Central memory CD8-positive, alpha-beta T cell (primary cell): Measurements from ENCODE around the gene SYCP3.

Experiments
- ATAC-seq: fragments of 150-1000 bp; cut with Tn5 transposase; replicated peaks from 2 replicates; pipeline ENCODE4 v1.10.0; 2022; ENCODE audit warnings: mild to moderate bottlenecking, moderate FRiP score, moderate number of reproducible peaks; ENCODE audit not compliant: poor library complexity, severe bottlenecking; ENCODE audit errors: extremely low read depth
- DNase-seq, 2 donors: peaks; one replicate each; pipeline ENCODE4 v3.0.0; 2021; ENCODE audit warnings: low spot score in 2 of 2
- H3K27ac Mint-ChIP-seq: one replicate; pipeline ENCODE4 v1.8.0; 2022; ENCODE audit warnings: low read depth, mild to moderate bottlenecking, moderate library complexity, mixed read lengths
- H3K27me3 Mint-ChIP-seq: one replicate; pipeline ENCODE4 v1.8.0; 2022; ENCODE audit warnings: mixed read lengths
- H3K36me3 Mint-ChIP-seq: one replicate; pipeline ENCODE4 v1.8.0; 2022; ENCODE audit warnings: mild to moderate bottlenecking, moderate library complexity, mixed read lengths; ENCODE audit not compliant: insufficient read depth
- H3K4me1 Mint-ChIP-seq: one replicate; pipeline ENCODE4 v1.8.0; 2022; ENCODE audit warnings: mixed read lengths
- H3K4me3 Mint-ChIP-seq: one replicate; pipeline ENCODE4 v1.8.0; 2022; ENCODE audit warnings: mild to moderate bottlenecking, moderate library complexity, mixed read lengths
- H3K9me3 Mint-ChIP-seq: one replicate; pipeline ENCODE4 v1.8.0; 2022; ENCODE audit warnings: mixed read lengths

SYCP3 gene

DNA sequence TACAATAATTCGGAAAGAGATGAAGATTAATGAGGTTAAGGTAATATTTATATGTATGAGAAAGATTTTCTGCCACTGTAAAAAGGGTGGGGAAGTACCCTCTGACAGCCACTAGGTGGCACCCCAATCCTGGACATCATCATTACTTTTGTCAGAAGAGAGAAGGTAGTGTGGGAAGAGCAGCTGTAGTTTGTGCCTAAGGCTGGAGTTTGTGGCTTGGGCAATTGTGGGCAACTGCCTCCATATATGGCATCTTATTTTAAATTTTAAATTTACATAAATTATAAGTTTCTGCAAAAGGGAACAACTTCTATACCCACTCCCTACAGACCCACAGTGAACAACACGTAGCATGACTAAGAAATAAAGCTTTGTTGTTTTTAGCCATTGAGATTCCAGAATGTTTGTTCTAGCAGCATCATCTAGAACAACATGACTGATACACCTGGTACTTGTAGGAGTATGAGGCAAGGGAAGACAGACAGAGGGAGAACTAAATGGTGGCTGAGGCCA lies 34.4 kb upstream of the SYCP3 start:
- Mint-ChIP-seq H3K9me3 (no peaks in the 10 kb centered on the region), H3K27ac (no peak overlapping the region), H3K4me3 (no peak overlapping the region), H3K4me1 (no peaks in the 10 kb centered on the region), H3K27me3 (no peaks in the 10 kb centered on the region), H3K36me3 (peaks cover 24% of the 10 kb centered on the region)
- ATAC-seq (peak; percentile 82), DNase-seq (peak; percentile 51 to 58)

DNA sequence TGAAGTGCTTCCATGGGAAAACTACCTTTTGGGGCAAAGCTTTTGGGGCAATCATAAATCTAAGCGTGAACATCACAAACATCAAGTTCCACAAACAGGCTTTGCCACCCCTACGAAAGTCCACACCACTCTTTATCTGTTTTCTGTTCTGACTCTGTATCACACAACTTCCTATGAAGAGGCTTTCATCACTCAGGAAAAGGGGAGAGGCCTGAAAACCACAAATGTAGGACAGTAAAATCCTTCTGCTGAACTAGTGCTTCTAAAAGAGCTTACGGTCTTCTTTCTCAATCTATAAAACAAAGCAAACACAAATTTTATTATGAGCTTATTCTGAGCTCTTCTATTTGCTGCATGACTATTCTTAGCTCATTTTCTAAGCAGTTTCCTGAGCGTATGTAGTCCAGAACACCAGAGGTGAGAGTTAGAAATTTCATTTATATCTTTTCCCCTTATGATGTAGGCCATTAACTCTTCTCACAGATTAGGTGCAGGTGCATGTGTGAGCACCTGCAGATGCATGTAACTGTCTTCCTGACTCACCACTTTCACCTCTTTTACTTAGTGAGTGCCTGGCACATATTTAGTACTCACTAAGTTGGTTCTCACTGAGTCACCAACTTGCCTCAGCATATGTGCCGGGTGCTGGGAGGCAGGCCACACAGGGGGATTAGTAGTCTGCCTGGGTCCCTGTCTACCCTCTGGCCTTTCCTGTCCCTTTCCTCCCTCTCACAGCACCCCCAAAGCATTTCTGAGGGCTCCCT lies 32.9 kb upstream of the SYCP3 start:
- no peak for ATAC-seq
- peaks cover 29% of the 10 kb centered on the region for H3K36me3 Mint-ChIP-seq
- DNase-seq: no peak
- no peak overlapping the region for H3K4me3 Mint-ChIP-seq
- H3K4me1 Mint-ChIP-seq: no peaks in the 10 kb centered on the region
- no peaks in the 10 kb centered on the region for H3K27me3 Mint-ChIP-seq
- no peak overlapping the region for H3K27ac Mint-ChIP-seq
- no peaks in the 10 kb centered on the region for H3K9me3 Mint-ChIP-seq

DNA sequence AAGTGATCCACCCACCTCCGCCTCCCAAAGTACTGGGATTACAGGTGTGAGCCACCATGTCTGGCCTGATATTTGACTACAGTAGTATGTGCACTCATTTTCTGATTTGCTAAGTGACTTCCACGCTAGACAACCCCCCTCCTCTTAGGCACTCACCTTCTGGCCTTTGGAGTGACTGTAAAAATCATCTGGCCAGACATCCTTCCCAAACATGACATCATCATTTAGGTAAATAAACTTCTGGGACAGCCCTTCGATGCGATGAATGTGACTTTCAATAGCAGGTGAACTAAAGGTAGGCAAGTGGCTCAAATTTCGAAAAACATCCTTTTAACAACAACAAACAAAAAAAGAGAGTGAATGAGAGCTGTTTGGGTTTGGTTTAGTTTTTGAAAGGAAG lies 30.6 kb upstream of the SYCP3 start:
- Mint-ChIP-seq H3K4me1 (no peaks in the 10 kb centered on the region), H3K4me3 (no peak overlapping the region), H3K9me3 (no peaks in the 10 kb centered on the region), H3K36me3 (peaks cover 39% of the 10 kb centered on the region), H3K27ac (no peak overlapping the region), H3K27me3 (no peaks in the 10 kb centered on the region)
- no peak for DNase-seq
- no peak for ATAC-seq

DNA sequence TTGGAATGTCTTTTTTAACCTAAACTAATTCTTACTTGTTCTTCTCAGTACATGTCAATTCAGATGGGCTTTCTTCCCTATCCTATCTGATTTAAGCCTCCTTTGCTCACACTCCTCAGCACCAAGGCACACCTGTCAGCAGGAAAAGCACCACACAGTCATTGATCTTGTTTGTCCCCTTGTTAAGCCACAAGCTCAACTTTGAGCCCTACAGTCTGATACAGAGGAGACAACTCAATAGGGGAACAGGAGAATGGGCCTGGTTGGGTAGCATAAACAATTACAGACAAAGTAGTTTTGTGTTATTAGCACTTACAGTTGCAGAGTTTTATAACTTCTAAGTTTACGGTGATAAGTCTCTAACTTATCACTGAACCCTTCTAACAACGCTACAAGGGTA lies 29.5 kb upstream of the SYCP3 start:
- H3K9me3 Mint-ChIP-seq: no peaks in the 10 kb centered on the region
- DNase-seq (no peak), ATAC-seq (no peak)
- no peak overlapping the region for H3K27ac Mint-ChIP-seq
- no peaks in the 10 kb centered on the region for H3K27me3 Mint-ChIP-seq
- no peak overlapping the region for H3K4me3 Mint-ChIP-seq
- H3K36me3 Mint-ChIP-seq: peaks cover 45% of the 10 kb centered on the region
- no peaks in the 10 kb centered on the region for H3K4me1 Mint-ChIP-seq

DNA sequence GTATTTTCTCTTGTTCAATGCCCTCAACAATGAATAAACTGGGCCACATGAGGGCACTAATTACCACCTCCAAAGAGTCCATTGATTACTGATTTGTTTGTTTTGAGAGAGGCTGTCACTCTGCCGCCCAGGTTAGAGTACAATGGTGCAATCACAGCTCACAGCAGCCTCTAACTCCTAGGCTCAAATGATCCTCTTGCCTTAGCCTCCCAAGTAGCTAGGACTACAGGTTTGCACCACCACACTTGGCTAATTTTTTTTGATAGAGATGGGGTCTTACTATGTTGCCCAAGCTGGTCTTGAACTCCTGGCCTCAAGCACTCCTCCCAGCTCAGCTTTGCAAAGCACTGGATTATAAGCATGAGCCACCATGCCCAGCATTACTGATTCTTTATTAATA lies 28.3 kb upstream of the SYCP3 start:
- Mint-ChIP-seq H3K36me3 (peaks cover 55% of the 10 kb centered on the region), H3K4me1 (no peaks in the 10 kb centered on the region), H3K27me3 (no peaks in the 10 kb centered on the region), H3K9me3 (no peaks in the 10 kb centered on the region), H3K4me3 (no peak overlapping the region), H3K27ac (no peak overlapping the region)
- ATAC-seq: no peak
- no peak for DNase-seq

DNA sequence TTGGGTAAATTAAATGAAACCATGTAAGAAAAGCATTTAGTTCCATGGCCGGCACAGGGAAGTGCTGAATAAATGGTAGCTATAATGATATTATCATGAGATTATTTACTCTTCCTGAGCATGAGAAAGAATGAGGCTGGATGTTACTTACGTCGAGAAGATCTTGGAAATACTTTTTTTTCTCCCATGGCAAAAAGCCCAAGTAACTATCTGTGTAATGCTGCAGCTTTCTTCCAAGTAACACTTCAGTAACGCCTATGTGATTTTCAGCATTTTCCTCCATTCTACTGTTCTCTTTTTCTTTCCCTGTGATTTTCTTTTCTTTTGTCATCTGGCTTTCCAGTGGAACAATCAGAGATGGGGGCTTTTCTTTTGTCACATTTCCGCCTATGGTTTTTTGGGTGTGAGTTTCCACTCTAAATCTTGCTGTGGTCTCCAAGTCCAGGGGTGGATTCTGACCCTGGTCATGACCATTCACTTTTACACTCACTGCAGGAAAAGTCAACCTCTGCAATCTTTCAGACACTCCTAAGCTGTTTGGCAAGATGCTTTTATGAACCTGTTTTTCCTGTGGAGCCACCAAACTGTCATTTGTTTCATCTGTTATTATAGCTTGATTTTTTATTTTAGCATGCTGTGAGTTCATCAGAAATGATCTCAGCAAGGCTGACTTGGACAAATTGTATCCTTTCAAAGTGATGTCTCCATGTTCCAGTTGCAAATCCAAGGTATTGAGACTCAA lies 25.0 kb upstream of the SYCP3 start:
- DNase-seq (no peak), ATAC-seq (no peak)
- H3K36me3 Mint-ChIP-seq: peaks cover 57% of the 10 kb centered on the region
- no peaks in the 10 kb centered on the region for H3K4me1 Mint-ChIP-seq
- no peaks in the 10 kb centered on the region for H3K9me3 Mint-ChIP-seq
- H3K27ac Mint-ChIP-seq: peak overlapping the region; percentile 13
- H3K27me3 Mint-ChIP-seq: no peaks in the 10 kb centered on the region
- no peak overlapping the region for H3K4me3 Mint-ChIP-seq

DNA sequence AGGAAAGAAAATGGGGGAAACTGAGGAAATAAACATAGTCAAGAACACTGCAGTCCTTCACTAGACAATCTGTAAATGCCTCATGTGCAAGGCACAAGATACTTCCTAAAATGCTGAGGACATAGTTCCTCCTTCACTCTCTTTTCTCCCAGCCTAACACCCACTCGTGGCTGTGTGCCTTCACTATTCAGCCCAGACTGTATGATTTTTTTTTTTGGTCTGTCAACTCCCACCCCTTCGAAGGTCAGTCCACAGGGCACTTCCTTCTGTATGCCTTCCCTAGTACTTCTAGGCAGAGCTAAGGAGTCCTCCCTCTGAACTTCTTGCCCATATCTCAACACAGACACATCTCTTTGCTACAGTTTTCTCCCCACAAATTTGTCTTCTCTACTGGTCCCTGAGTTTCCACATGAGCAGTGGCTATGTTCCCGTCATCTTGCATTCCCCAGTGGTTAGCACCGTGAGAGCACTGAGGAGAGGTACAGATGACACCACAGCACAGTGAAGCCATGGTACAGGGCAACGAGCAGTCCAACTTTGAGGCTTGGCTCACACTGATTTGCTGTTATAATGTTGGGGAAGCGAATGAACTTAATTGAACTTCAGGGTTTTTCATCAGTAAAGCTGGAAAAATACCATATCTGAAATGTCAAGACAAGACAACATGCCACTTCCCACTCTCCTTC lies 24.1 kb upstream of the SYCP3 start:
- Mint-ChIP-seq H3K4me1 (no peaks in the 10 kb centered on the region), H3K27ac (no peak overlapping the region), H3K36me3 (peaks cover 59% of the 10 kb centered on the region), H3K9me3 (no peaks in the 10 kb centered on the region), H3K27me3 (no peaks in the 10 kb centered on the region), H3K4me3 (no peak overlapping the region)
- ATAC-seq (no peak), DNase-seq (no peak)

DNA sequence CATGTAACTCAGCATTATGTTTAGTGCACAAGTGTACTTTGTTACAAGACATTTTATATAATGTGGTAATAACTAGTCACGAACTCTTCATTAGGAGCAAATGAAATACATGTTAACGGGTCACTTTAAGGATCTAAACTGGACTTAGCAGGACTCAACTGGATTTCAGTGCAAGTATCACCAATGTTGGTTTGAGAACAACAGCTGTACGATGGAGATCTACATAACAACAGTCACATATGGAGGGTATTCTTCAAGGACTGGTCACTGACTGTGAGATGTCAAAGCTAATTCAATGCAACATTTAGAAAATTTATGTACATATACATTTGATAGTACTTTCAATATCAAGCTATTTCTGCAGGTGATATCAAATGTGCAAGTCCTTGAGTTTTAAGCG lies 22.5 kb upstream of the SYCP3 start:
- Mint-ChIP-seq H3K4me1 (no peaks in the 10 kb centered on the region), H3K27ac (no peak overlapping the region), H3K27me3 (no peaks in the 10 kb centered on the region), H3K4me3 (no peak overlapping the region), H3K36me3 (peaks cover 62% of the 10 kb centered on the region), H3K9me3 (no peaks in the 10 kb centered on the region)
- no peak for DNase-seq
- ATAC-seq: no peak

DNA sequence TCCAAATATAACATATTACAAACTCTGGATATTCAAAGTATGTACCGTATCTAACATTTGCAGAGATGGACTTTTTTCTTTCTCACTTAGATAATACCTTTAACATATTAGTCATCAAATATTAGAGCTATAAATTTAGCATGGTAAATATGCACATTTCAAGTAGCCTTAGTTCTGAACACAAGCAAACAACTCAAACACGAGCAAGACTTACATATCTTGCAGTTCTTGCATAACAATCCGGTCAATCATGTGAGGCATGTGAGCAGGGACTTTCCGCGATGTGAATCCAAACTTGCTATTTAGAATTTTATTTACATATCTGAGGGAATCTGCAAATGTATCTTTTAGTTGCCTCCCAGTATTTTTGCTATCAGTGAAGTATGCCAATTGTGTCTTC lies 22.1 kb upstream of the SYCP3 start:
- H3K4me1 Mint-ChIP-seq: no peaks in the 10 kb centered on the region
- DNase-seq: no peak
- no peaks in the 10 kb centered on the region for H3K27me3 Mint-ChIP-seq
- H3K4me3 Mint-ChIP-seq: no peak overlapping the region
- no peaks in the 10 kb centered on the region for H3K9me3 Mint-ChIP-seq
- peaks cover 59% of the 10 kb centered on the region for H3K36me3 Mint-ChIP-seq
- ATAC-seq: no peak
- no peak overlapping the region for H3K27ac Mint-ChIP-seq

DNA sequence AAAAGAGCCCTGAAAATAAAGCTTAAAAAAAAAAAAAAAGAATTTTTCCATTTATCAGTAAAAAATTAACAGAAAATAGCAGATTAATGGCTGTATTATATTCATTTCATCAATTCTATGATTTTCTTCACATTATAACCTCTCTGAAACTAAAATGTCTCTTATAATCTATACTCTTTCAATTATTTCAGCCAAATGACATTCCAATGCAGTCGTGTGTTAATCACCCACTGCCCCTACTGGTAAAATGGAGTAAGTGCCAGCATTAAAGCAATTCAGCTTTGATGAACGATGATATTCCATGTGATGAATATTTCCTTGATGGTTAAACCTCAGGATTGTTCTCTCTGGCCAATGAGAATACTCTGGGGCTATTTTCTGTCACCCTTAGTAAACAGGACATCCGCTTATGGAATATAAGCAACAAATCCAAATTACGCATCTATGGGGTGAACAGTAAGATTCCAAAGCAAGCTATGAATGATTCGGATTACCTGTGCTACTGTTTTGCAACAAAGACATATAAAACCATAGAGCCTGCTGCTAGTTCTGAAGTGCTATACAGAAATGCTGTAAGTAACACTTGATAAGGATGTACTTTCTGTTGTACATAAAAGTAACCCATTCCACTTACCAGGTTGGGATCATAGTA lies 20.3 kb upstream of the SYCP3 start:
- H3K27me3 Mint-ChIP-seq: no peaks in the 10 kb centered on the region
- ATAC-seq (peak; percentile 49), DNase-seq (no peak)
- no peak overlapping the region for H3K4me3 Mint-ChIP-seq
- no peaks in the 10 kb centered on the region for H3K4me1 Mint-ChIP-seq
- no peak overlapping the region for H3K27ac Mint-ChIP-seq
- no peaks in the 10 kb centered on the region for H3K9me3 Mint-ChIP-seq
- H3K36me3 Mint-ChIP-seq: peaks cover 55% of the 10 kb centered on the region

DNA sequence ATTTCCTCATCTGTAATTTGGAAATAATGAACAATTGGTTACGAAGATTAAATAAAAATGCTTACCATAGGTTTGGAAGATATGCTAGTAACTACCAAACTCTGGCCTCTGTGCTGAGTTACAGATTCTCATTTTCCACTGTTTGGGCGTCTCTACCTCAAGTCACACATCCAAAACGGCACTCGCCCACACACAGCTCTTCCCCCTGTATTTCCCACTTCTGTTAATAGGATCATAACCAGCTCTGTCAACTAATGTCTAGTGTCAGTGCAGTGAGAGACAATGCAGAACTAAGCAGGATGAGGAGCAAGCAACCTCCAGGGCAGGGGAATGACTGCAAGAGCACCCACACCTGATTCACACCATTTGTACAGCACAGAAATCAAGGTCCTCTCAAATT lies 10.9 kb upstream of the SYCP3 start:
- peaks cover 40% of the 10 kb centered on the region for H3K36me3 Mint-ChIP-seq
- DNase-seq (no peak), ATAC-seq (no peak)
- no peaks in the 10 kb centered on the region for H3K9me3 Mint-ChIP-seq
- H3K27me3 Mint-ChIP-seq: no peaks in the 10 kb centered on the region
- peaks cover 5% of the 10 kb centered on the region for H3K4me1 Mint-ChIP-seq
- peak overlapping the region; percentile 82 for H3K27ac Mint-ChIP-seq
- H3K4me3 Mint-ChIP-seq: no peak overlapping the region

DNA sequence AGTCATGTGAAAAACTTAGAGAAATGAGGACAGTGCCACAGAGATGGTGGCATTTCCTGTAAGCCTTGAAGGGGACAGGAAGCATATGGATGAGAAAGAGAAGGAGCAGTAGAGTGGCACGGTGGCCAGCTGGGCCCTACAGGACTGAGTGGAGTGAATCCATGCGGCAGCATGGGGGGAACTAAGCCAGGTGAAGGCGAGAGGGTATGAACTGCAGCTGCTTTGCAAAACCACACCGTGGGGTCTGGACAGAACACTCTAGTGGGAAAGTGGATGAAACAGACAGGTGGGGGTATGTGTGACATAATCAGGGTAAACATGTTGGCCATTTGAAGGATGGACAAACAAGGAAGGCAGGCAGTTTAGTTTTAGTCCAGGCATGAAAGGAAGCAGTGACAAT lies 10.4 kb upstream of the SYCP3 start:
- H3K4me1 Mint-ChIP-seq: peaks cover 7% of the 10 kb centered on the region
- H3K4me3 Mint-ChIP-seq: no peak overlapping the region
- H3K27ac Mint-ChIP-seq: peak overlapping the region; percentile 82
- H3K27me3 Mint-ChIP-seq: no peaks in the 10 kb centered on the region
- no peak for ATAC-seq
- H3K9me3 Mint-ChIP-seq: no peaks in the 10 kb centered on the region
- peaks cover 37% of the 10 kb centered on the region for H3K36me3 Mint-ChIP-seq
- no peak for DNase-seq
